HG03571 (cell line): ENCODE results near the gene SYNPO2.
"Not testable (repeated sequence)": the region's sequence is repeated elsewhere in the genome, so short reads cannot be mapped to it uniquely, and the experiment has no call there.

Experiments used
- ATAC-seq: cut with Tn5 transposase; IDR thresholded peaks from one replicate; pipeline ENCODE4 v1.9.1; 2021; ENCODE audit not compliant: unreplicated experiment

The SYNPO2 gene

DNA sequence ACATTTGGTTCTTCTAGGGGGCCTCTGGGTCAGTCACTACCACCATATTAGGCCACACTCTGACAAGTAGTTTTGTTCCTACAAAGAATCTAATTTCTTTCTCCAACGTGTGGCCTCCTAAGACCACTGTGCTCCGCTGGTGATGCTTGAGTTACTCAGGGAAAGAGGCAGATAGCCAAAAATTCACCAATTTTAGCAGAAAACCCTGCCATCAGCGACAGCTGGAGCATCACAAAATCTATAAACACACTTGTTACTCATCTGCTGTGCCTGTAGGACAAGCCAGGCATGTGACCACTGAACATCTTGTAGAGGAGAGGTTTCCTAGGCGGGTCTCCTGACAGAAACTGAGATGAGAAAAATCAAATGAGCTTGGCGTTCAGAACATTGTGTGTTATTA, 105.4 kb downstream of the SYNPO2 start:
- no peak for ATAC-seq

DNA sequence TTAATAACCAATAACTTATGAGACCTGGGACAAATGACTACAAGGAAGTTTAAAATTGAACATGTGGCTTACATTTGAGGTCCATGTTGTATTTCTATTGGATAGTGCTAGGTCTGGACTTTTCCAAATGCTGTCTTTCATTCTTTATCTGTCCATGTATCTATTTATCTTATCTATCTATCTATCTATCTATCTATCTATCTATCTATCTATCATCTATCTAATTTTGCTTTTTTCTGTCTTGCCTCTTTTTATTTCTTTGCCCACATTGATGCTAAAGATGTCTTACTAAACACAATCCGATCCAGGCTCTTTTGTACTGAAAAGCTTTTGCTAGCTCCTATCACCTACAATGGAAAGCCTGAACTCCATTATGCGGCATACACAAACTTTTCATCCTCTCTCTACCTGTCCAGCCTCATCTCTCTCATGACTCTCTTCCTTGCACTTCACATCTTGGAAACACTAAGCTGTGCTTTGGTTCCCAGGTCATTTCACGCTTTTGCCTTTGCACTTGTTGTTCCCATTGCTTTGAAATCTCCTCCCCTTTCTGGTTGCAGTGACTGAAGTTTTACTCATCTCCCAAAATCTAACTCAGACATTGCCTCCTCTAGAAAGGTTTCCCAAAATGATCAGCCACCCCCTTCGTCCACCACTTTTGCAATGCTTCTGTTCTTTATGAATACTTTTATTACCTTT, 107.2 kb downstream of the SYNPO2 start:
- no peak for ATAC-seq

DNA sequence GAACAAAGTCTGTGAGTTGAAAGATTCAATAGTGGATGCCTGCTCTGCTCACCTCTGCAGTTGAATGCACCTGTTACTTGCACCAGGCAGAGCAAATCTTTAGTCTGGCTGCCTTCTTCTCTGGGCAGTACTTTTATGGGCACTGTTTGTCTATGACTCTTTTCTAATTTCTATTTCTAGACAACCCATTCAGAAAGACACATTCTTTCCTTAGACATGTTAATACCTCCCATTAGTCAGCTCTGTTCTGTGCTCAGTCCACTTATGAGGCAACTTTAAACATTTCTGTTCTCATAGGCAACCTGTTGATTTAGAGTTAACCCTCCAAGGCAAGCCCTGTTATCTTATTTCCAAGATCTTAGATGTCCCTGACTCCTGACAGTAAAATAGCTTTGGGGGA, 108.9 kb downstream of the SYNPO2 start:
- no peak for ATAC-seq

DNA sequence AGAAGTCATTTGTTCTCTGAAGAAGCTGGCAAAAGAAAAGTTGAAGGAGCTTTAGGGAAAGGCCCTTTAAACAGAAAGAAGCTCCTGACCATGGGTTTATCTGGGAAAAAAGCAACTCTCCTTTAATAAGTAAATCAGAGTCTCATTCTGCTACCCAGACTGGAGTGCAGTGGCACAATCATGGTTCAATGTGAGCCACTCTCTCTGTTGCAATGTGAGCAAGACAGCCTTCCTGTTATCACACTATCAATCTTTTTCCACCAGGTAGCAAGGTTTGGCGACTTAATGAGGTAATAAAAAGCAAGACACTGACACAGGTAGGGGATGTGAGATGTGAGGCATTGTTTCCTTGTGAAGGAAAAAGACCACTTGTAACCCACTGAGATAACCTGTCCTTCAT, 111.3 kb downstream of the SYNPO2 start:
- ATAC-seq: no peak

DNA sequence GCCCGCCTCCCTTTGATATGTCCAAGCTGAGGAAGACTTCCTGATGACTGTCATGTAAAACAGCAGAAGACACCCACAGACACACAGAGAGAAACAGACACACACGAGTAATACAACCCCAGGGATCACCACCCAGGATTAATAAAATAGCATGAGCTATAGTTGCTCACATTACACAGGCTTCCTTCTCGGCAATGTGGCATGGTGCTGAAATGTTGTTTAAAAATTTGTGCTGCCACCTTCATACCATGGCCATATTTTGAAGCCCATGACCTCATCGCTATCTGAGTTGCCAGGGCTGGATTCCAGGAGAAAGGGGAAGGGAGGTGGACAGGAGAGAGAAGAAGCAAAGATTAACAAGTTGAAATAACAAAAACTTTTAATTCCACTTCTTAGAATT, 111.7 kb downstream of the SYNPO2 start:
- ATAC-seq: no peak

DNA sequence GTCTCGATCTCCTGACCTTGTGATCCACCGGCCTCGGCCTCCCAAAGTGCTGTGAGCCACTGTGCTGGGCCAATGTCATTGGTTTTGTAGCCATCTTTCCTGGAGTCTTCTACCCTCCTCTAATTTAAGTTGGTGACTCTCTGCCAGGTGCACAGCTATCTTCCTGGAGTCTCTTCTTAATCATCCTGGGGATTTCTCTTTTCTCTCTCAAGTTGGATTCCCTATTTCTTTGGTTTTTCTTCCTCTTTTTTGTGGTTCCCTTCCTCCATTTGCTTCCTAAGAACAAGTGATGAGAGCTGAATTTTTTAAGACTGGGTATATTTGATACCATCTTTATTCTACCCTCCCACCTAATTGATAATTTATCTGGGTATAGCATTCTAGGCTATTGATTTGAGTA, 113.8 kb downstream of the SYNPO2 start:
- no peak for ATAC-seq

DNA sequence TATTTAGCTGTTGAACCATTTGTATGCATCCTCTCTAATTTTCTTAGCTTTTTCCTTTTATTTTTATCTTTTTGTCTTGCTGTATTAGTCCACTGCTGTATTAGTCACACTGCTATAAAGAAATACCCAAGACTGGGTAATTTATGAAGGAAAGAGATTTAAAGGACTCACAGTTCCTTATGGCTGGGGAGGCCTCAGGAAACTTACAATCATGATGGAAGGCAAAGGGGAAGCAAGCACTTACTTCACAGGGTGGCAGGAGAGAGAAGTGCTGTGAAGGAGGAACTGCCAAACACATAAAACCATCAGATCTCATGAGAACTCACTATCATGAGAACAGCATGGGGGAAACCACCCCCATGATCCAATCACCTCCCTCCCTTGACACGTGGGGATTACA, 114.3 kb downstream of the SYNPO2 start:
- not testable (repeated sequence) for ATAC-seq

DNA sequence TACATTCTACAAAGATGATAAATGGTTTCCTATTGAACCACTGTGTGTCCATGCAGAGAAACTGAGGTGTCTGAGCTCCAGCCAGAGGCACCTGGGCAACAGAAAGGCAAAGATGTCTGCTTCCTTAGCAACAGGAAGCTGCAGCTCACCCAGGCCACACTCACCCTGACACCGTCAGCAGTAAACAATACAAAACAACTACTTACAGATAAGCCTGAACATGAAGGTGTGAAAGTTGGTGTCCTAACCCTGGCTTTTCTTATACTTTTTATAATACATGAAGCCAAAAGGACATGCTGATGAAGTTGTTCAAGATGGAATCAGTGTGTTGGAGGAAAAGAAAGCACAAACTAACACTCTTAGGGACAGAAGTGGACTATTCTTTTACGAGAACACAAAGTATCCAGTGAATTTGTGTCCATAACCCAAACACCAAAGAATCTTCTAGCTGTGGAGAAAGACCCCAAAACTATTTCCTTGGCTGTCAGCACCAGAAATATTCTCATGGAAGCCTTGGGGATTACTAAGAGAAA, 117.3 kb downstream of the SYNPO2 start:
- ATAC-seq: no peak

DNA sequence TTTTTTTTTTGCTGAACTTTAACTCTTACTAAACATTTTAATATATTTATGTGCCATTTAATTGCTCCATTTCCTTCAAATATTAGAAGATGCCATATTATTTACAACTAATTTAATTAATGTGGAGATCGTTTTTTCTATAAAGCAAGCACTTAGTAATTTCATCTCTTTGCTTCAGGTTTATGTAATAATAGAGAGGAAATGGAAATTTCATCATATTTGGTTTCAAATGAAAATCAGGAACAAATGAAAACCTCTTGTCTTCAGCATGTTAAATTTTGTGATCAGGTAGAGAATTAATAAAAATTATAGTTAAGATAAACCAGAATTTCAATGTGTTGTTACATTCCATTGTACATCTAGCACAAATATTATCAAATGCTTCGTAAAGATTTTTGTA, 120.1 kb downstream of the SYNPO2 start:
- ATAC-seq: no peak

DNA sequence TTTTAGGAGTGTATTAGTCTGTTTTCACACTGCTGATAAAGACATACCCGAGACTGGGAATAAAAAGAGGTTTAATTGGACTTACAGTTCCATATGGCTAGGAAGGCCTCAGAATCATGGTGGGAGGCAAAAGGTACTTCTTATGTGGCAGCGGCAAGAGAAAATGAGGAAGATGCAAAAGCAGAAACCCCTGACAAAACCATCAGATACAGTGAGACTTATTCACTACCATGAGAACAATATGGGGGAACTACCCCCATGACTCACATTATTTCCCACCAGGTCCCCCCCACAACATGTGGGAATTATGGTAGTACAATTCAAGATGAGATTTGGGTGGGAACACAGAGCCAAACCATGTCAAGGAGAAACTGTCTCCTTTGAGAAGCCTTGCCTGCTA, 121.6 kb downstream of the SYNPO2 start:
- ATAC-seq: not testable (repeated sequence)

DNA sequence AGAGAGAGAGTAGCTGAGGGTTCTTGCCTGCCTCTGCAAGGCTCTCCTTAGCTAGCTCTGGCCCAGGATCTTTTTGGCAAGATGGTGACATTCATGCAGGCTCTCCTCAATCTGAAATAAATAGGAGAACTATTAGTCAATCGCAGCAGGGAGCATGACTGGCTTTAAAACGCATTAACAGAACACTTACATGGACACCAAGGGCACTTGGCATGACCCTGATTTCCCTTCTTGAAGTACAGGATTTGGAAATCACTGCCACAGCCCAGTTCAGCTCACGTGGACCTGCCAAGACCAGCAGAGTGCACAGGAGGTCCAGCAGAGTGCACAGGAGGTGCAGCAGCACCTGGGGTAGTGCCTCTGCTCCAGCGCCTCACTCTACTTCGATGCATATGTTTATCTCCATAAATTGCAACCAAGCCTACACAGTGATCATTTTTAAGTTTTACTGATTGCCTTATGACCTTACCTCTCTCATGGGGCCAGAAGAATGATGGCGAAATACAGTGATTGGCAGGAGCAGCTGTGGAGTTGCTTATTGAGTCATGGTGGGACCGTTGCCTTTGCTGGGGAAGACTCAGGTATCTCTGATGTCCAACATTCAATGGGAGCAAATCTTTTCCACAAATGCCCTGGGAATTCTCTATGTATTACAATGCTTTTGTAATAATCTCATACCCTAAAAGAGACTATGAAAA, 122.4 kb downstream of the SYNPO2 start:
- ATAC-seq: no peak

DNA sequence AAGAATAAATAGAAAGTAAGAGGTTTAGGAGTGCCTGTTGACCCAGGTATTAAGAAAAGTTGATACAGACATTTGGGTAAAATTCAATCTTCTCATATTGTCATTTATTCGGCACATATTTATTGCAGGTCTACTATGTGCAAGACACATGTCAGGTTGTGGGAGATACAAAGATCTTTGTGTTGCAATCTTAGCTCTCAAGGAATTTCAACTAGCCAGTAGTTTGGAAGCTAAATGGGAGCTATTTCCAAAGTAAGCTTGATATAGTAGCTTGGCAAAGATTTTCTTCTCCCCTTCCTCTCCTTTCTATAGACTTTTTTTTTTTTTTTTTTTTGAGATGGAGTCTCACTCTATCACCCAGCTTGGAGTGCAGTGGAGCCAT, 122.9 kb downstream of the SYNPO2 start:
- no peak for ATAC-seq

DNA sequence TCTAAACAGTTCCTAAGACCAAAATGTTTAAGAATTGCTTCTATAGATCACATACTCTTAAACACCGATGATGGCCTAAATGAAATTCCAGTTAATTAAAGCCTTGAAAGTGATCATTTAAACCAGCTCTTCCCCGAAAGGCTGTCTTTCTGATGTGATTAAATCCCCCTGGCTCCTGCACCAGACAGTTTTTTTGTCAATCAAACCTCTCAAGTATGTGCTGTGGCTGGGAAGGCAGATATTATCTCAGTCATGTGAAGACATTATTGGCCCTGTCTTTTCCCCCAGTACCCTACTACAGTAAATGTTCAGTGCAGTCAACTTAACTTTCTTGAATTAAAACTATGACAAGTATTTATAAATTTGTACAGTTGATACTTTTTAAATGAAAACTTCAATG, 126.0 kb downstream of the SYNPO2 start:
- ATAC-seq: no peak

DNA sequence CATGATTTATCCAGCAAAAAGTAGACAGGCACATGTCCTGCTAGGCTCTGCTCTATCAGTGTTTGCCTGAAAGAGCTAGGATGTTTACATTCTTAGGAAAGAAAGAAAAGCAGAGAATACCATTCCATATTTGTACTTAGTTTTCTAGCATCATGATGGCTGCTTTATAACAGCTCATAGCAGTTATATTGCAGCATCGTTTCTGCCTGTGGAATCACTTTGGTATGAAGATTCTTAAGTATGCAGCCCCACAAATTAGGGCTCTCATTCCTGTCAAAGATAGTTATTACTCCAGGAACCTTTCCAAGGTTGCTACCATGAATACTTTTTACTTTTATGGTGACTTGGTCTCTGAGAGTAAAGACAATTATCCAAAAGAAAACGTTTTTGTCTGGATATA, 128.0 kb downstream of the SYNPO2 start:
- no peak for ATAC-seq

DNA sequence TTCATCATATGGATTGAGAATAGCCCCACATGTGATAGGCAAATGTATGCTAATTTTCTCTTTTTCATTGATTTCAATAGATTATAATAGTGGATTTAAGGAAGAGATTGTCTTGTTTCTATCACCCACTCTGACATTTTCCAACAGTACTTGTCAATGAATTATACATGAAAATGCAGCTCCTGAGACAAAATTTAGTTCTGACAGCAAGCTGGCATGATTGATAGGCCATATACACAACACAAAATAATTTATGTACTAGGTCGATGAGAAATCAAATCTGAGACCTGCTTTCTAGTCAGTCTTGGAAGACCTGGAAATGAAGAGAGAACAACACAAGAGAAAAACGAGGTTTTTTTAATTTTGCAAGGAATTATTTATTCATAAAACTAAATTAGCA, 129.0 kb downstream of the SYNPO2 start:
- ATAC-seq: no peak

DNA sequence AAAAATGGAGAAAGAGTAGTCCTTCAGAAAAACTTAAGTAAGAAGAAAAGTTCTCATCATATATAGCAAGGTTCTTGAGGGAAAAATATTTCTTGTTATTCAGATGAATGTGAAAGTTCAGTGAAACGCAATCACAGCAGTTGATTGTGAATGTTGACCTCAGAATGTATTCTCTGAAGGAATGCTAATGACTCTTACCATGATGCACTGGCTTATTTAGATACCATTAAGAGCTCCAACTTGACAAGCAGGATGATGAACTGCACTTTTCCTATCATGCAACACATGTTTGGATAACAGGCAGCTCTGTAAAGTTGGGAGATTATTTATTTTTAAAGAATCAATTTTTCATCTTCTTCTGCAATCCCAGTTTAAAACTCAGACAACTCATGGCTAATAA, 131.5 kb downstream of the SYNPO2 start:
- ATAC-seq: no peak

DNA sequence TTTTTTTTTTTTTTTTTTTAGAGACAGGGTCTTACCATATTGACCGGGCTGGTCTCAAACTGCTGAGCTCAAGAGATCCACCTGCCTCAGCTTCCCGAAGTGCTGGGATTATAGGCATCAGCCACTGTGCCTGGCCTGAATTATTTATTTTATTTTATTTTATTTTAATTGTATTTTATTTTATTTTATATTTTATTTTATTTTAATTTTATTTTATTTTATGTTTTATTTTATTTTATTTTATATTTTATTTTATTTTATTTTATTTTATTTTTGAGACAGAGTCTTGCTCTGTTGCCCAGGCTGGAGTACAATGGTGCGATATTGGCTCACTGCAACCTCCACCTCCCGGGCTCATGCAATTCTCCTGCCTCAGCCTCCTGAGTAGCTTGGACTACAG, 133.9 kb downstream of the SYNPO2 start:
- not testable (repeated sequence) for ATAC-seq

DNA sequence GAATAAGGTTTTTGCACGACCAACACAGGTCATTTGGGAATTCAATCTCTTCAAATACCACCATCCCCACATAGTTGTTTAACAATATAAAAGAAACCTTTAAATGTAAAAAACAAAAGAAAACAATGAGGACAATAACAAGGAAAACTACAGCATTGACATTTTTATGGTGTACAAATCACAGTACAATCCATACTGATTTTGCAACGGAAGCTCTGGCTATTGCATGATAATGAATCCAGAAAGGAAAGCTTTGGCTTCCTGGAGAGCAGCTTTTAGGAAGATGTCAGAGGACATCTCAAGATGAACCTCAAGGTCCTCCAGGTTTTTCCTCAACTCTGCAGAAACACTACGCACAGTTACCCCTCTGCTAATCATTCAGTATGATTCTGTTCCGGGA, 135.4 kb downstream of the SYNPO2 start:
- ATAC-seq: no peak

DNA sequence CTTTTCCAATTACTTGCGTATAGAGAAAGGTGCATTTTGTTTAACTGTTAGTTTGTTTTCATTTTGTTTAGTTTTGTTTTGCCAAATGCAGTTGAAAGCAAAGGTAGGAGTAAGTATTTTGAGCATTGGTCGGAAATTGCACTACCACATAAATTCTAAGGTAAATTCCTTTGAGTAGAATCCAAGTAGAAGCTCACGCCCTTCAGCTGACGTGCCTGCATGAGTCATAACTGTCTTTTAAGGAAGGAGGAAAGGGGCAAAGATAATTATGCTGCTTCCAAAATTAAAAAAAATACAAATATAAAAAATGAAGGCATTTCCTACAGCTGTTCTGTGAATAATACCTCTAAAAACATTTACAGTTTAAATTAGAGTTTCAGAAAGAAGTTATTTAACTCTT, 136.8 kb downstream of the SYNPO2 start:
- ATAC-seq: no peak

DNA sequence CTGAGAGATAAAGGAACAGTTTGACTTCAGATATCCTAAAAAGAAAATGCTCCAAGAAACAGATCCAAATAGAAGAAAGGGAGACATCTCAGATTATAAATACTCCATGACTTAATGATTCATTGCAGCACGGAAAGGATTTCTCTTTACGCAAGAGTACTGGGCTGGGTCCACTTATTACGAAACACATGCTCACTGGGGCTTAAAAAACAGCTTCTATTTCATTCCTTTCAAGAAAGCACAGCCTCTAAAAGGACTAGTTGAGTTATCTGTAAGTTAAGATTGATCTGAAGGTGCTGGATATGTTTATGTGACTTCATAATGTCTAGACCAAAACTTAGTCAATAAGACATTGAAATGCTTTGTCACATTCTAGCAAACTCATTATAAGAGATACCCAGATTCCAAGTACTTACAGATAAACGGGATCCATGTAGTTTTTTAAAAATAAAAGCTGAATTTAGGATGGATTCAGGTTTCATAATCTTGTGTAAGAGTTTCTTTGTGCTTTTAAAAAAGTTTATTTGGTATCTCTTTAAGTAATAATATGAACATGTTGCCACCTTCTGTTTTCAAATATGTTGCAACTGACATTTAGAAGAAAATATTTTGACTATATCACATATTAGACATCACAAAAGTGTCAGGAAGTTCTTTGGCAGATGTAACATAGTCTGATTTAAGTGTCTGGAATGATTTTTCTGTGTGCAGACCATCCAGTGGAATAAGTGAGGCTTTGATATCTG, 137.4 kb downstream of the SYNPO2 start:
- no peak for ATAC-seq

DNA sequence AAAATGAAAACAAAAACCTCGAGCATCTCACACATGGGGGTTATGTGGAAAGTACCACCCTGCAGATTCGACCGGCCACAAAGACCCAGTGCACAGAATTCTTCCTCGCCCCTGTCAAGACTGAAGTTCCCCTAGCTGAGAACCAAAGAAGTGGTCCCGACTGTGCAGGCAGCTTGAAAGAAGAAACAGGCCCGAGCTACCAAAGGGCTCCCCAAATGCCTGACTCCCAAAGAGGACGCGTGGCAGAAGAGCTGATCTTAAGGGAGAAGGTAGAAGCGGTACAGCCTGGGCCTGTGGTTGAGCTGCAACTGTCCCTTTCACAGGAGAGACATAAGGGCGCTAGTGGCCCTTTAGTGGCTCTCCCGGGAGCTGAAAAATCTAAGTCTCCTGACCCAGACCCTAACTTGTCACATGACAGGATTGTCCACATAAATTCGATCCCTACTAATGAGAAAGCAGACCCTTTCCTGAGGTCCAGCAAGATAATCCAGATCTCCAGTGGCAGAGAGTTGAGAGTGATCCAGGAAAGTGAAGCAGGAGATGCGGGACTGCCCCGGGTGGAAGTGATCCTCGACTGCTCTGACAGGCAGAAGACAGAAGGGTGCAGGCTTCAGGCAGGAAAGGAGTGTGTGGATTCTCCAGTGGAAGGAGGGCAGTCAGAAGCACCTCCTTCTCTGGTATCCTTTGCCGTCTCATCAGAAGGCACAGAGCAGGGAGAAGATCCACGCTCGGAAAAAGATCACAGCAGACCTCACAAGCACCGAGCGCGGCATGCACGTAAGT, 138.2 kb downstream of the SYNPO2 start:
- no peak for ATAC-seq
